GM12892 (cell line): ENCODE results near the gene TSPO.

ENCODE experiments used
- POLR2A ChIP-seq: IDR thresholded peaks from 2 replicates; pipeline ENCODE4 v1.6.1; 2011; ENCODE audit warnings: low read depth, low read length, control low read depth
- POLR2AphosphoS5 ChIP-seq: IDR thresholded peaks from 2 replicates; pipeline ENCODE4 v1.6.1; 2011; ENCODE audit warnings: low read depth, low read length, control low read depth

DNA sequence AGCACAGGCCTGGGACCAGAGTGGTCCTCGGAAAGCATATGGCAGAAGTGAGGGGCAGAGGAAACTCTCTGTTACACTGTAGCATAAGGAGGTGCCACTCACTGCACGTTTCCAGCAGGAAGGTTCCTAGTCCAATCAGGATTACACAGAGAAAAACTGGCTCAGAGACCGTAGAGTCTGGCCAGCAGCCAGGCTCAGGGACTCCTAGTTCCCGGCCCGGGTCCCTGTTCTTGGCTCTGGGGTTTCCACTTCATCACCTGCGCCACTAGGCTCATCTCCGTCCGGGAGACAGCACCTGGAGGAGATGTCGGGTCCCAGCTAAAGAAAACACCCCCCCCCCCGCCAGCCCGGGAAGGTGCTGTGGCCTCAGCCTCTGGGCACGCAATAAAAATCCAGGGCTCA, 34.5 kb downstream of the TSPO start:
- TF ChIP-seq POLR2A (no peak), POLR2AphosphoS5 (no peak)
